ENCODE results near the gene KCNN3. TPM values are rescaled to one million over a fixed set of nuclear protein-coding genes. Genes with fewer than 3 reads are reported as not detected.

Gene KCNN3
- total RNA-seq, 5 donors from 2014 or later (not counting 1 experiment from before 2014, with no cell fraction given): 0.03 to 0.23 (median 0.18) TPM

Other genes starting within 250 kb of the KCNN3 start
- gene PMVK, start 66.4 kb upstream of the KCNN3 start, total RNA-seq: 10 to 100 TPM; 12.6 to 24.9 (median 22.4) TPM
- gene PBXIP1, start 85.8 kb upstream of the KCNN3 start, total RNA-seq: 100 to 1,000 TPM; 299 to 450 (median 328) TPM
- gene PYGO2, start 91.5 kb upstream of the KCNN3 start, total RNA-seq: 10 to 100 TPM; 36.0 to 70.8 (median 68.5) TPM
- gene SHC1, start 100.5 kb upstream of the KCNN3 start, total RNA-seq: 10 to 100 TPM; 61.3 to 88.2 (median 76.8) TPM
- gene CKS1B, start 104.4 kb upstream of the KCNN3 start, total RNA-seq: 10 to 100 TPM in 4 of 5 donors, 1 to 10 TPM in 1; 7.9 to 11.8 (median 10.3) TPM
- 10 to 100 TPM; 32.8 to 64.3 (median 53.4) TPM for gene FLAD1, start 113.1 kb upstream of the KCNN3 start, total RNA-seq
- 1 to 10 TPM in 3 of 5 donors, not detected in 2; 1.3 to 3.0 (median 1.6) TPM for gene LENEP, start 123.3 kb upstream of the KCNN3 start, total RNA-seq
- gene ZBTB7B, start 132.5 kb upstream of the KCNN3 start, total RNA-seq: 10 to 100 TPM; 39.6 to 68.4 (median 51.7) TPM
- gene DCST2, start 163.5 kb upstream of the KCNN3 start, total RNA-seq: 1 to 10 TPM; 1.1 to 2.6 (median 1.6) TPM
- under 1 TPM in 3 of 5 donors, not detected in 2; 0.30 to 0.58 (median 0.54) TPM for gene DCST1, start 163.5 kb upstream of the KCNN3 start, total RNA-seq
- 10 to 100 TPM; 17.3 to 53.0 (median 37.2) TPM for gene ADAM15, start 181.0 kb upstream of the KCNN3 start, total RNA-seq
- gene EFNA4, start 193.5 kb upstream of the KCNN3 start, total RNA-seq: 1 to 10 TPM; 3.1 to 7.8 (median 6.6) TPM
- 1 to 10 TPM in 3 of 5 donors, under 1 TPM in 1, not detected in 1; 0.68 to 2.6 (median 2.3) TPM for gene EFNA3, start 208.6 kb upstream of the KCNN3 start, total RNA-seq